ENCODE results near the gene HS3ST5. TPM values are rescaled to one million over a fixed set of nuclear protein-coding genes. Genes with fewer than 3 reads are reported as not detected.

The HS3ST5 gene
- polyA plus RNA-seq, 3 donors = not detected

DNA sequence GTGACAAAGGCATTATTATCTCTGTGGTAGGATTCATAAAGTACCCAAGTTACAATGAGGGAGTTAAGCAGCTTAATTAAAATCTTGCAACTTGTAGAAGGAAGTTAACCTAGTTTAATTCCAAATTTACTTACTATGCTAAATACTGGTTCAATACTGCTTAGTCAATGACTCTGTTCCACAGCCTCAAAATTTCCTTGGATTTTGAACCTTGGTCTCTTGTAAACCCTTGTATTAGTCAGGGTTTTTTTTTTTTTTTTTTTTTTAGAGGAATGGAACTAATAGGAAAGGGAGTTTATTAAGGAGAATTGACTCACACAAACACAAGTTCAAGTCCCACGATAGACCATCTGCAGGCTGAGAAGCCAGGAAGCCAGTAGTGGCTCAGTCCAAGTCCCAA lies 163.4 kb downstream of the HS3ST5 start:
- Histone ChIP-seq H3K4me3 (replicated peaks in 1 of 3; ENCODE audit: low read depth in 2 of 3, low read length in 3 of 3) (no peak overlapping the region), H3K4me2 (replicated peaks; ENCODE audit: extremely low read depth, low read length, poor library complexity, severe bottlenecking) (no peak overlapping the region), H3K4me1 (ENCODE audit: control insufficient read depth in 1 of 2, insufficient read depth in 2 of 2, low read length in 2 of 2) (no peaks in the 10 kb centered on the region), H2AFZ (ENCODE audit: insufficient read depth, low read depth, low read length, poor library complexity, severe bottlenecking) (no peak overlapping the region), H3K36me3 (replicated peaks in 1 of 2; ENCODE audit: control insufficient read depth in 1 of 2, insufficient read depth in 2 of 2, low read length in 2 of 2) (no peaks in the 10 kb centered on the region), H3K27me3 (ENCODE audit: control insufficient read depth in 2 of 2, insufficient read depth in 2 of 2, low read length in 2 of 2) (no peaks in the 10 kb centered on the region), H3K79me2 (ENCODE audit: insufficient read depth, low read length) (no peaks in the 10 kb centered on the region), H4K20me1 (ENCODE audit: insufficient read depth, low read length) (no peaks in the 10 kb centered on the region), H3K9me3 (replicated peaks in 1 of 2; ENCODE audit: control insufficient read depth in 1 of 2, insufficient read depth in 1 of 2, low read length in 2 of 2) (no peaks in the 10 kb centered on the region), H3K27ac (ENCODE audit: low read depth in 1 of 2, low read length in 2 of 2) (no peak overlapping the region), H3K9ac (ENCODE audit: insufficient read depth, low read length, poor library complexity, severe bottlenecking) (no peak overlapping the region)
- Mint-ChIP-seq H3K9me3 (peaks cover 0 to 11% (median 3%) of the 10 kb centered on the region in 7 donors), H3K27me3 (ENCODE audit: low read depth in 3 of 3) (peaks cover 0 to 3% (median 0%) of the 10 kb centered on the region in 3 donors), H3K4me1 (no peaks in the 10 kb centered on the region), H3K27ac (no peak overlapping the region), H3K36me3 (no peaks in the 10 kb centered on the region), H3K4me3 (no peak overlapping the region)
- WGBS (ENCODE audit: insufficient coverage) = no CpG with 5 or more reads among the region's 1 CpG
- no peak for DNase-seq
- intact Hi-C loops (cut with micrococcal nuclease) = no loop called here
- TF ChIP-seq CTCF (IDR thresholded peaks at IDR 0.05) = no peak

- Mint-ChIP-seq H3K27me3 (ENCODE audit: low read depth in 3 of 3) (peaks cover 0 to 3% (median 0%) of the 10 kb centered on the region in 3 donors), H3K27ac (no peak overlapping the region), H3K4me1 (no peaks in the 10 kb centered on the region), H3K36me3 (no peaks in the 10 kb centered on the region), H3K4me3 (no peak overlapping the region), H3K9me3 (peaks cover 0 to 14% (median 0%) of the 10 kb centered on the region in 7 donors)
- Histone ChIP-seq H3K9ac (ENCODE audit: insufficient read depth, low read length, poor library complexity, severe bottlenecking) (no peak overlapping the region), H3K4me2 (replicated peaks; ENCODE audit: extremely low read depth, low read length, poor library complexity, severe bottlenecking) (no peak overlapping the region), H3K36me3 (replicated peaks in 1 of 2; ENCODE audit: control insufficient read depth in 1 of 2, insufficient read depth in 2 of 2, low read length in 2 of 2) (no peaks in the 10 kb centered on the region), H3K27me3 (ENCODE audit: control insufficient read depth in 2 of 2, insufficient read depth in 2 of 2, low read length in 2 of 2) (no peaks in the 10 kb centered on the region), H4K20me1 (ENCODE audit: insufficient read depth, low read length) (no peaks in the 10 kb centered on the region), H3K9me3 (replicated peaks in 1 of 2; ENCODE audit: control insufficient read depth in 1 of 2, insufficient read depth in 1 of 2, low read length in 2 of 2) (no peaks in the 10 kb centered on the region), H3K27ac (ENCODE audit: low read depth in 1 of 2, low read length in 2 of 2) (no peak overlapping the region), H3K4me1 (ENCODE audit: control insufficient read depth in 1 of 2, insufficient read depth in 2 of 2, low read length in 2 of 2) (no peaks in the 10 kb centered on the region), H3K4me3 (replicated peaks in 1 of 3; ENCODE audit: low read depth in 2 of 3, low read length in 3 of 3) (no peak overlapping the region), H3K79me2 (ENCODE audit: insufficient read depth, low read length) (no peaks in the 10 kb centered on the region), H2AFZ (ENCODE audit: insufficient read depth, low read depth, low read length, poor library complexity, severe bottlenecking) (no peak overlapping the region)
- no CpG with 5 or more reads among the region's 2 CpGs for WGBS (ENCODE audit: insufficient coverage)
- DNase-seq = no peak
- TF ChIP-seq CTCF (IDR thresholded peaks at IDR 0.05) = no peak
- intact Hi-C loops (cut with micrococcal nuclease) = no loop called here
Measured at GRCh38 chr6:114176726-114177125, 166.1 kb downstream of the HS3ST5 start.
